Eye (tissue), 1 donor: ENCODE results near the gene NUP50.

Experiments
- DNase-seq: peaks from one replicate; pipeline ENCODE4 v3.0.0-alpha.2; 2015

NUP50 gene

DNA sequence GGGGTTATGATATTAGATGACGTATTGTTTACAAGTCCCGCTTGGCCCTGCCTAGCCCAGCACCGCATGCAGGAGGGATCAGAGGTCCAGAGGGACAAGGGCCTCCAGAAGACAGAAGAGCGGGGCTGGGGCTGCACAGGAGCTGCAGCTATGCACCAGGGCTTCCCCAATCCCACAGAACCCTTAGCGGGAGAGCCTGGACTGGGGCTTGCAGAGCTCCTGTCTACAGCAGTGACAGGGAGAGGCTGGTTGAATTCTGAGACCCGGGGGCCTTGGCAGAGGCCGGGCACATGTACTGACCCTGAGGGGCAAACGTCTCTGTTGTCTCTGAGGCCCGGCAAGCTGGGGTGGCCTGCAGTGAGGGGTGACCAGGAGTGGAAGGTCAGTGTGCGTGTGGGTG lies 70.1 kb downstream of the NUP50 start:
- no peak for DNase-seq

DNA sequence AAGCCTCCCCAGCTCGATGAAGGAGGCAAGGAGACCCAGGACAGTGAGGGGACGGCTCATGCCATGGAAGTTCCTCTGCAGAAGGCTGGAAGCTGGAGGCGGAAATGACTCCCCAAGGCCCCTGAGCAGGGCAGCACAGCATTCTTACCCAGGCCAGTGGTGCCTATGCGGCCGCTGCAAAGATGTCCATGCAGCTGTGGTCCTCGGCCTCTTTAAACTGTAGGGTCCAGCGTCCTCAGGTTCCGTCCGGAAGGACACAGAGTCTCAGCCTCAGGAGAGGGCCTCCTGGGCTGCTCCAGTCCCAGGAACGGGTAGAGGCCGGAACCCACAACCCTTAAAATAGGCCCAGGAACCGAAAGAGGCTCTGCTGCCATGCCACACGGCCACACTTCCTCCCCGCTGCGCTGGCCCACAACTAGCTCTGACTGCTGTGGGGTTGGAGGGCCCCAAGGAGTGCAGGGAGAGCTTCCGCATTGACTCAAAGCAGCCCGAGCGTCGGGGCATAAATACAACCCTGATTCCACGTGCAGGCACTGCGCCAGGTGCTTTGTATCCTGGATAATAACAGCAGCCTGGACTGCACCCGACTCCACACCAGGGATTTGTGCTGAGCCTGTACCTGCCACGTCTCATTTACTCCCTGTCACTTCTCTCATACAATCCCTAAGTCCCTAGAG lies 71.5 kb downstream of the NUP50 start:
- DNase-seq: no peak

DNA sequence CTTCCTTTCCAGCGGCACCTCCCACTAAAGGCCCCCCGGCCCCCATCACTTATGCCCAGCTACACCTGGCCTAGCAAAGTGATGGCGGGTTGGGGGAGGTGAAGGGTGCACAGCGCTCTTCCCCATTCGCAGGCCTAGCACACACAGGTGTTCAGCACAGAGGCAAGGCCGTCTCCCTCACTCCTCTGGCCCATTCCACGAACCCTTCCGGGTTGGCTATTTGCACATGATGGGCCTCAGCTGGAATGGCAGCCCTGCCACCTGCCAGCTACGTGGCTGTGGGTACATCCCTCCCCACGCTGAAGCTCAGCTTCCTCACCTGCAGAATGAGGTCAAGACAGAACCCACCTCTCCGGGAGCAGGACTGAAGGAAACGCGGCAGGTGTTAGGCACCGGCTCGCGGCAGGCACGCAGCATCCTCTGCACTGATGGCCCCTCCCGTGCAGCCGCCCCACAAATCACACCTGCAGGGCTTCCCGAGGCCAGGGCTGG lies 72.2 kb downstream of the NUP50 start:
- DNase-seq: no peak

DNA sequence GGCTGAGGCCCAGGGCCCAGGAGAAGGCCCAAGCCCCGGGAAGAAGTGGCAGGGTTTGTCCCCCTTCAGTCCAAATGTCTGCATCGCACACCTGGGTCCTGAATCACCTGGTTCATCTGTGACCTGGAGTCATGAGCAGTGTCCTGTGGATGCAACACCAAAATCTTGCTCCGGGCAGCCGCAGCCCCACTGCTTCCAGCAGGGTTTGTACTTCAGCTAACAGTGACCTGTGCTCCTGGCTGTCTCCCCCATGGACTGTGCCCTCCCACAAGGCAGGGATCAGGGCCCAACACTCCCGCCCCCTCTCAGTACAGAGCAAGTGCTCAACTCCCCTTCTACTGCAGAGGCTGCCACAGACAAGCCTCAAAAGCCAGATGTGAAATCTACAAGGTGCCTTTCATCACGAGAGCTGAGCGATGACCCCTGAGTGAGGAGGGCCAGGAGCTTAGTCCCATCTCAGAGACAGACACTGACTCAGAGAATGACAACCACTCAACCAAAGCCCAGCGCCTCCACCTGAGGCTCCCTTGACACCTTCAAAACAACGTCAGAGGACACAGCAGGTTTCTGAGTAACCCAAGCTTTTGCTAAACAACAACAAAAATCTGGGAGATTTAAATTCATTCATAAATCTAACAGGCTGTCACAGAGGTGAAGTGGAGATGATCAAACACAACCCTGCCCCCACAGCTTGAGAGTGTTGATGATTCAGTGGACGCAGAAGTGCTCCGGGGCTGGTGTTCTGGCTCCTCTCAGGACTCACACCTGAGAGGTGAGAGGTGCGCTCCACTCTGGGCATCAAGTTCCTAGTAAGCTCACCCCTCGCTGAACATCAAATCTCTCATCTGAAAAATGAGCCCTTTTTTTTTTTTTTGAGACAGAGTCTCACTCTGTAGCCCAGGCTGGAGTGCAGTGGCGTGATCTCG lies 73.6 kb downstream of the NUP50 start:
- DNase-seq: no peak
